WI38 (cell line): ENCODE results near the gene GRIK4.

Source experiments
- H3K4me3 ChIP-seq: 2 replicates; pipeline ENCODE4 v1.5.1; 2011; ENCODE audit warnings: low read depth, mild to moderate bottlenecking, control low read depth, low read length
- CTCF ChIP-seq: IDR thresholded peaks from 2 replicates; pipeline ENCODE4 v1.5.1; 2012; ENCODE audit warnings: low read depth, mild to moderate bottlenecking, control low read depth, low read length

Gene GRIK4

GRCh38 chr11:120482149-120482548 lies 29.4 kb upstream of the GRIK4 start:
- no peak overlapping the region for H3K4me3 ChIP-seq
- TF ChIP-seq CTCF = no peak

DNA sequence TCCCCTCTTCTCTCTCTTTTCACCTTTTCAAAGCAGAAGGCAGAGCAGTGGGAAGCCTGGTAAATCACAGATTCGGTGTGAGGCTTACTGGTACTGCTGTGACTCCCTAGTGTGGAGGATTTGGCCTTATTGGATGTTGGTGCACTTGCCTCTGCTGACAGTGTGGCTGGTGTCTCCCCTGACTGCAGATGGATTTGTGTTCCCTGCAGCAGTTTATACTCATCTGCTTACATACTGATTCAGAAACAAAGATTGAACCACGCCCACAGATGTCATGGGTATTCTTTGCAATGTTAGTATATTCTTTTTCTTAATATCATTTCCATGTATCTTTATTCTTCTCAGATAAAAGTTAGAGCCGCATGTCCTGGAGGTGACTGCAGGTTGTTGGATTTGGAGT lies 26.8 kb upstream of the GRIK4 start:
- TF ChIP-seq CTCF = no peak
- no peak overlapping the region for H3K4me3 ChIP-seq

- no peak for TF ChIP-seq CTCF
Measured at GRCh38 chr11:120486138-120486537, 25.4 kb upstream of the GRIK4 start.

GRCh38 chr11:120489799-120490198 lies 21.7 kb upstream of the GRIK4 start:
- H3K4me3 ChIP-seq = no peak overlapping the region
- TF ChIP-seq CTCF = no peak

More at GRCh38 chr11:120486138-120486537, 25.4 kb upstream of the GRIK4 start:
- H3K4me3 ChIP-seq = no peak overlapping the region

DNA sequence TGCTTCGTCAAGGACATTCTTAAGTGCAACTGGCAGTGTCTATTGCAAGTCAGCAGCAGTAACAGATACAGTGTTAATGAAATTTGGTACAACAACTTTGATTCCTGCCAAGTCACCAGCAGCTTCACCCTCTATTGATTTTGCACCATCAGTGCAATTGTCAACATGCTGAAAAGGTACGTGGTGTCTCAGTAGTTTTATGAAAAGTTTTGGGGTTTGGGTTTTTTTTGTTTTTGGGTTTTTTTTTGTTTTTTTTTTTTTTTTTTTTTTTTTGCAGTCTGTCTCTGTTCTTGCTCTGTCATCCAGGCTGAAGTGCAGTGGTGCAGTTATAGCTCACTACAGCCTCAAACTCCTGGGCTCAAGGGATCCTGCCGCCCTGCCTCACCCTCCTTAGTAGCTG lies 19.1 kb upstream of the GRIK4 start:
- no peak overlapping the region for H3K4me3 ChIP-seq
- no peak for TF ChIP-seq CTCF

GRCh38 chr11:120494595-120494994 lies 17.0 kb upstream of the GRIK4 start:
- H3K4me3 ChIP-seq = no peak overlapping the region
- no peak for TF ChIP-seq CTCF

DNA sequence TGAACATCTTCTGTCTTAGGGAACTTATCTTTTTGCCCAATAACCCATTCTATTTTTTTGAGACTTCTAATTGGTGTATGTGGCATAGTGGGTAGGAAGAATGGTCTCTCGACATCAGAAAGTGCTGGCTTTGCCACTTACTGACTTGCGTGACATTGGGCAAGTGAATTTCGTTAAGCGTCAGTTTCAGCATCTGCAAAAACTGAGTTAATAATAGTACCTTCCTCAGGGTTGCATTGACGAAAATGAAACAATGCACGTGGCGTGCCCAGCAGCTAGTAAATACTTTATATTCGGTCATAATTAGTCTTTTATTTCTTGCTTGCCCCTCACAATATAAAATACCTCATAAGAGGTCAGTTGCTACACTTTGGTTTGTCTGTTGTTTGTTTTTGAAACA lies 12.5 kb upstream of the GRIK4 start:
- TF ChIP-seq CTCF = no peak
- H3K4me3 ChIP-seq = no peak overlapping the region

DNA sequence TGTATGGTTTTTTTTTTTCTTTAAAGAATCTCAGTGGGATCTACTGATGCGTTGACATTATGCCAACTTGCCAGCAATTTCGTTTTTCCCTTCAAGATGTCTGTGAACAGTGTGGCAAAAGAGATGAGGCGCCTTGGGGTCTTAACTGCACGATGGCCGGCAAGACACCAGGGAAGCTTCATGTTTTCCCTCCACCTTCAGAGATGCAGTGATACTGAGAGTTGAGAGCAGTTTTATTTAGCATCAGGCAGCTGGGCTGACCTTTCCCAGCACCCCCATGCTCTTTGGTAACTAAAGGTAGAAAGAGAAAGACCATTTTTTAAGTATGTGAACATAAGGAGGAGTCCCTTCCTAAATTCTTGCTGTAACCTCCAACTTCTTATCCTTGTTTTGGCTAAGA lies 11.7 kb upstream of the GRIK4 start:
- no peak for TF ChIP-seq CTCF
- H3K4me3 ChIP-seq = no peak overlapping the region
